Loucy (cell line): Measurements from ENCODE around the gene DHDH.

Experiments
- H2AFZ ChIP-seq: fragments of 200-600 bp; sonication (generic); 2 replicates; pipeline ENCODE4 v1.6.0; 2016; ENCODE audit warnings: antibody characterized with exemption, mild to moderate bottlenecking, low read length, moderate library complexity
- H3F3A ChIP-seq: fragments of 200-600 bp; 2 replicates; pipeline ENCODE4 v1.6.0; 2016; ENCODE audit warnings: antibody characterized with exemption, low read depth, mild to moderate bottlenecking
- H3K27me3 ChIP-seq: fragments of 200-600 bp; sonication (generic); 2 replicates; pipeline ENCODE4 v1.6.1; 2014; ENCODE audit warnings: low read length, mild to moderate bottlenecking; ENCODE audit not compliant: insufficient read depth, poor library complexity, severe bottlenecking
- H3K36me3 ChIP-seq: fragments of 200-600 bp; sonication (generic); 2 replicates; pipeline ENCODE4 v1.6.1; 2016; ENCODE audit warnings: low read length; ENCODE audit not compliant: insufficient read depth
- H3K4me1 ChIP-seq: fragments of 200-600 bp; sonication (generic); 2 replicates; pipeline ENCODE4 v1.5.1; 2014; ENCODE audit warnings: low read length, mild to moderate bottlenecking; ENCODE audit not compliant: insufficient read depth, poor library complexity, severe bottlenecking
- H3K4me2 ChIP-seq: fragments of 200-600 bp; sonication (generic); 2 replicates; pipeline ENCODE4 v1.6.0; 2014; ENCODE audit warnings: antibody characterized with exemption, low read length, low read depth, mild to moderate bottlenecking; ENCODE audit not compliant: poor library complexity, severe bottlenecking
- H3K4me3 ChIP-seq: fragments of 200-600 bp; sonication (generic); 2 replicates; pipeline ENCODE4 v1.5.1; 2014; ENCODE audit warnings: low read length, mild to moderate bottlenecking, mixed read lengths; ENCODE audit not compliant: poor library complexity, severe bottlenecking
- H3K79me2 ChIP-seq: fragments of 200-600 bp; sonication (generic); 2 replicates; pipeline ENCODE4 v1.6.1; 2014; ENCODE audit warnings: low read length; ENCODE audit not compliant: insufficient read depth
- H3K9ac ChIP-seq: fragments of 200-600 bp; sonication (generic); 2 replicates; pipeline ENCODE4 v1.6.0; 2014; ENCODE audit warnings: mild to moderate bottlenecking, low read depth, low read length, moderate library complexity; ENCODE audit not compliant: poor library complexity, severe bottlenecking
- H3K9me2 ChIP-seq: fragments of 200-600 bp; sonication (generic); replicated peaks from 2 replicates; pipeline ENCODE4 v1.6.1; 2016; ENCODE audit warnings: low read depth, low read length, mixed read lengths
- H3K9me3 ChIP-seq: fragments of 200-600 bp; sonication (generic); 2 replicates; pipeline ENCODE4 v1.6.1; 2014; ENCODE audit warnings: mild to moderate bottlenecking, antibody characterized with exemption, low read length, low read depth; ENCODE audit not compliant: insufficient read depth
- H4K20me1 ChIP-seq: fragments of 200-600 bp; sonication (generic); 2 replicates; pipeline ENCODE4 v1.6.0; 2014; ENCODE audit warnings: antibody characterized with exemption, low read length, mild to moderate bottlenecking; ENCODE audit not compliant: insufficient read depth, poor library complexity, severe bottlenecking
- EZH2phosphoT487 ChIP-seq: fragments of 200-600 bp; IDR thresholded peaks from 2 replicates; pipeline ENCODE4 v1.6.1; 2018; ENCODE audit warnings: antibody characterized with exemption, mild to moderate bottlenecking, moderate library complexity, borderline replicate concordance
- TF ChIP-seq, protein P1 (sequence below): fragments of 200-600 bp; sonication (generic); conservative IDR thresholded peaks from 2 replicates; pipeline ENCODE4 v1.5.1; 2014; ENCODE audit warnings: mild to moderate bottlenecking, antibody characterized with exemption, low read length

DHDH gene

GRCh38 chr19:48968813-48969218 is 35.3 kb downstream of the DHDH start:
- peaks cover 26% of the 10 kb centered on the region for H3K79me2 ChIP-seq
- no peaks in the 10 kb centered on the region for H3K9me3 ChIP-seq
- no peaks in the 10 kb centered on the region for H3K9me2 ChIP-seq
- peaks cover 13% of the 10 kb centered on the region for H4K20me1 ChIP-seq
- H3K4me1 ChIP-seq: peaks cover 17% of the 10 kb centered on the region
- H3K4me3 ChIP-seq: no peak overlapping the region
- no peak overlapping the region for H3K4me2 ChIP-seq
- TF ChIP-seq, protein P1, sequence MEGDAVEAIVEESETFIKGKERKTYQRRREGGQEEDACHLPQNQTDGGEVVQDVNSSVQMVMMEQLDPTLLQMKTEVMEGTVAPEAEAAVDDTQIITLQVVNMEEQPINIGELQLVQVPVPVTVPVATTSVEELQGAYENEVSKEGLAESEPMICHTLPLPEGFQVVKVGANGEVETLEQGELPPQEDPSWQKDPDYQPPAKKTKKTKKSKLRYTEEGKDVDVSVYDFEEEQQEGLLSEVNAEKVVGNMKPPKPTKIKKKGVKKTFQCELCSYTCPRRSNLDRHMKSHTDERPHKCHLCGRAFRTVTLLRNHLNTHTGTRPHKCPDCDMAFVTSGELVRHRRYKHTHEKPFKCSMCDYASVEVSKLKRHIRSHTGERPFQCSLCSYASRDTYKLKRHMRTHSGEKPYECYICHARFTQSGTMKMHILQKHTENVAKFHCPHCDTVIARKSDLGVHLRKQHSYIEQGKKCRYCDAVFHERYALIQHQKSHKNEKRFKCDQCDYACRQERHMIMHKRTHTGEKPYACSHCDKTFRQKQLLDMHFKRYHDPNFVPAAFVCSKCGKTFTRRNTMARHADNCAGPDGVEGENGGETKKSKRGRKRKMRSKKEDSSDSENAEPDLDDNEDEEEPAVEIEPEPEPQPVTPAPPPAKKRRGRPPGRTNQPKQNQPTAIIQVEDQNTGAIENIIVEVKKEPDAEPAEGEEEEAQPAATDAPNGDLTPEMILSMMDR: no peak
- TF ChIP-seq EZH2phosphoT487: no peak
- H3K27me3 ChIP-seq: no peaks in the 10 kb centered on the region
- H3K9ac ChIP-seq: no peak overlapping the region
- no peak overlapping the region for H2AFZ ChIP-seq
- peaks cover 8% of the 10 kb centered on the region; the same call in 1 of the 2 replicates for H3K36me3 ChIP-seq
- H3F3A ChIP-seq: no peaks in the 10 kb centered on the region

- TF ChIP-seq, protein P1: no peak
- TF ChIP-seq EZH2phosphoT487: no peak
- no peak overlapping the region for H3K4me2 ChIP-seq
Observed at GRCh38 chr19:48969276-48970138, 36.0 kb downstream of the DHDH start.

DNA sequence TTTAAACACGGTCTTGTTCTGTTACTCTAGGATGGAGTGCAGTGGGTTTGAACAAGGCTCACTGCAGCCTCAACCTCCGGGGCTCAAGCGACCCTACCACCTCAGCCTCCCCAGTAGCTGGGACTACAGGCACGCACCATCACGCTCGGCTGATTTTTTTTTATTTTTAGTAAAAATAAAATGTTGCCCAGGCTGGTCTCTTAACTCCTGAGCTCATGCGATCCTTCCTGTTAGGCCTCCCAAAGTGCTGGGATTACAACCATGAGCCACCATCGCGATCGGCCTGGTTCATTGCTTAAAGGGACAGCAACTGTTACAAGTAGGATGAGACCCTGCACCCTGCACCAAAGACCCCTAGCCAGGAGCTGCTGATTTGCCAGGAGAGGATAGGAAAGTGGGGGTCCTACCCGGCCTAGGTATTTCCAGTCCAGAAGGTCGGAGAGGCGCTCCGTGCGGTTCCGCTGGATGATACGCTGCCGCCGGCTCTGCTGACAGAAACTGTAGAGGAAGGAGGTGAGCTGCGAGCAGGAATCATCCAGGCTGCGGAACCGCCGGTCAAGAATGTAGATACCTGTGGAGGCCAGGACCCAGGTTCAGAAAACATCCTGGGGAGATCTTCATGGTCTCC is 36.8 kb downstream of the DHDH start:
- Histone ChIP-seq H3K79me2 (peaks cover 17% of the 10 kb centered on the region), H3K4me1 (peaks cover 8% of the 10 kb centered on the region), H3K27me3 (no peaks in the 10 kb centered on the region), H3K9me3 (no peaks in the 10 kb centered on the region), H3F3A (no peaks in the 10 kb centered on the region), H3K9me2 (no peaks in the 10 kb centered on the region), H4K20me1 (peaks cover 13% of the 10 kb centered on the region), H3K36me3 (peaks cover 13% of the 10 kb centered on the region; the same call in 1 of the 2 replicates), H3K4me3 (no peak overlapping the region), H3K9ac (no peak overlapping the region), H2AFZ (no peak overlapping the region), H3K4me2 (no peak overlapping the region)
- no peak for TF ChIP-seq EZH2phosphoT487
- TF ChIP-seq, protein P1: no peak

More at GRCh38 chr19:48969276-48970138, 36.0 kb downstream of the DHDH start:
- no peaks in the 10 kb centered on the region for H3K9me2 ChIP-seq
- H3K79me2 ChIP-seq: peaks cover 19% of the 10 kb centered on the region
- H3K9ac ChIP-seq: no peak overlapping the region
- H3K36me3 ChIP-seq: peaks cover 13% of the 10 kb centered on the region; the same call in 1 of the 2 replicates
- no peak overlapping the region for H3K4me3 ChIP-seq
- H3F3A ChIP-seq: no peaks in the 10 kb centered on the region
- no peak overlapping the region for H2AFZ ChIP-seq
- H3K27me3 ChIP-seq: no peaks in the 10 kb centered on the region
- H3K9me3 ChIP-seq: no peaks in the 10 kb centered on the region
- peaks cover 10% of the 10 kb centered on the region for H3K4me1 ChIP-seq
- peaks cover 13% of the 10 kb centered on the region for H4K20me1 ChIP-seq
